ENCODE measurements around the gene KLF2.

DNA sequence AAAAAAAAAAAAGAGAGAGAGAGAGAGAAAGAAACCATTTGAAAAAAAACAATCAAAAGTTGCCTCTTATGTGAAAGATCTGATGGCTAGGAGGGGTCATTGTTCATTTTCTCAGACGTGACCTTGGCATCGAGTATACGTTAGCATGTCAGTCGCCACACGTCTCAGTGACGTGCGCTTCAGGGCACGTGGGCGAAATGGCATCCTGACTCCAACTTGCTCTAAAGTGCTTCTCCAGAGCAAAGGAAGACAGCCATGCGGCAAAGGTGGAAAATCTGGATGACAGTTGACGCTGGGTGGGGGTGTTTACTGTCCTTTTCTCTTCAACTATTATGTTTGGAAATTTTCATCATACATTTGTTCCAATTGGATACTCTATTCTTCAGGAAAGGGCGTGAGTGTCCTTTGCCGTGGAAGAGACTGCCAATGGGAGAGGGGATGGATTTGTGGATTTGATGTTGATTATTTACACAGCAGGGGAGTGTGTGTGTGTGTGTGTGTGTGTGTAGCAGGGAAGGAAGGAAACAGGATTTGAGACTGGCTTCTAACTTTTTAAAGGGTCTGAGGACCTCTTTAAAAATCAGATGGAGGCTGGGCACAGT lies 25.0 kb downstream of the KLF2 start:
- TF ChIP-seq, protein P1, sequence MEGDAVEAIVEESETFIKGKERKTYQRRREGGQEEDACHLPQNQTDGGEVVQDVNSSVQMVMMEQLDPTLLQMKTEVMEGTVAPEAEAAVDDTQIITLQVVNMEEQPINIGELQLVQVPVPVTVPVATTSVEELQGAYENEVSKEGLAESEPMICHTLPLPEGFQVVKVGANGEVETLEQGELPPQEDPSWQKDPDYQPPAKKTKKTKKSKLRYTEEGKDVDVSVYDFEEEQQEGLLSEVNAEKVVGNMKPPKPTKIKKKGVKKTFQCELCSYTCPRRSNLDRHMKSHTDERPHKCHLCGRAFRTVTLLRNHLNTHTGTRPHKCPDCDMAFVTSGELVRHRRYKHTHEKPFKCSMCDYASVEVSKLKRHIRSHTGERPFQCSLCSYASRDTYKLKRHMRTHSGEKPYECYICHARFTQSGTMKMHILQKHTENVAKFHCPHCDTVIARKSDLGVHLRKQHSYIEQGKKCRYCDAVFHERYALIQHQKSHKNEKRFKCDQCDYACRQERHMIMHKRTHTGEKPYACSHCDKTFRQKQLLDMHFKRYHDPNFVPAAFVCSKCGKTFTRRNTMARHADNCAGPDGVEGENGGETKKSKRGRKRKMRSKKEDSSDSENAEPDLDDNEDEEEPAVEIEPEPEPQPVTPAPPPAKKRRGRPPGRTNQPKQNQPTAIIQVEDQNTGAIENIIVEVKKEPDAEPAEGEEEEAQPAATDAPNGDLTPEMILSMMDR (IDR thresholded peaks at IDR 0.05; ENCODE audit: low read length), result no peak
- TF ChIP-seq EZH2phosphoT487 (IDR thresholded peaks at IDR 0.05; ENCODE audit: low read length) (no peak), EZH2 (optimal IDR thresholded peaks at IDR 0.05; ENCODE audit: low read depth, low read length) (no peak)
